Endothelial cell (in vitro differentiated cells): ENCODE results near the gene CAMK2G. TPM values are rescaled to one million over a fixed set of nuclear protein-coding genes. Genes with fewer than 3 reads are reported as not detected.

ENCODE experiments used
- DNase-seq: peaks from one replicate; pipeline ENCODE4 v3.0.0; 2021; ENCODE audit warnings: low spot score
- H3K27ac Mint-ChIP-seq: one replicate; pipeline ENCODE4 v1.8.0; 2021; ENCODE audit warnings: mixed read lengths, inconsistent platforms; ENCODE audit not compliant: unreplicated experiment
- H3K27me3 Mint-ChIP-seq: one replicate; pipeline ENCODE4 v1.8.0; 2021; ENCODE audit warnings: mild to moderate bottlenecking, moderate library complexity, mixed read lengths, inconsistent platforms; ENCODE audit not compliant: unreplicated experiment
- H3K36me3 Mint-ChIP-seq: one replicate; pipeline ENCODE4 v1.8.0; 2021; ENCODE audit warnings: mild to moderate bottlenecking, low read depth, mixed read lengths, inconsistent platforms; ENCODE audit not compliant: unreplicated experiment
- H3K4me1 Mint-ChIP-seq: one replicate; pipeline ENCODE4 v1.8.0; 2021; ENCODE audit warnings: mild to moderate bottlenecking, mixed read lengths, inconsistent platforms; ENCODE audit not compliant: unreplicated experiment
- H3K4me3 Mint-ChIP-seq: one replicate; pipeline ENCODE4 v1.8.0; 2021; ENCODE audit warnings: mild to moderate bottlenecking, mixed read lengths, inconsistent platforms; ENCODE audit not compliant: unreplicated experiment
- H3K9me3 Mint-ChIP-seq: one replicate; pipeline ENCODE4 v1.8.0; 2021; ENCODE audit warnings: mixed read lengths, inconsistent platforms; ENCODE audit not compliant: unreplicated experiment
- CTCF ChIP-seq: fragments of 200-600 bp; sonication (generic); IDR thresholded peaks from one replicate; pipeline ENCODE4 v1.5.0; 2021; ENCODE audit warnings: antibody characterized with exemption; ENCODE audit not compliant: unreplicated experiment
- total RNA-seq: library from RNA; stranded (reverse); fragmentation: NEBNext Ultra II Directional; extraction: Animal tissue kit (Norgen Biotek cat#: 25700); gene quantifications from one replicate; pipeline ENCODE4 v1.2.1, GENCODE V29; 2021; ENCODE audit not compliant: unreplicated experiment

CAMK2G gene
- total RNA-seq, 1 donor from 2014 or later: 27.7 TPM

- H3K27ac Mint-ChIP-seq: peak overlapping the region; percentile 75
- DNase-seq: no peak
- peaks cover 31% of the 10 kb centered on the region for H3K4me1 Mint-ChIP-seq
- no peaks in the 10 kb centered on the region for H3K9me3 Mint-ChIP-seq
- H3K4me3 Mint-ChIP-seq: peak overlapping the region; percentile 56
- H3K27me3 Mint-ChIP-seq: peaks cover 17% of the 10 kb centered on the region
- H3K36me3 Mint-ChIP-seq: peaks cover 24% of the 10 kb centered on the region
- no peak for TF ChIP-seq CTCF
These were observed 2.8 kb downstream of the CAMK2G start for GRCh38 chr10:73871295-73872189.

GRCh38 chr10:73868655-73869195 is 5.6 kb downstream of the CAMK2G start:
- Mint-ChIP-seq H3K36me3 (peaks cover 24% of the 10 kb centered on the region), H3K4me1 (peaks cover 49% of the 10 kb centered on the region), H3K4me3 (peak overlapping the region; percentile 7), H3K9me3 (no peaks in the 10 kb centered on the region), H3K27ac (no peak overlapping the region), H3K27me3 (peaks cover 21% of the 10 kb centered on the region)
- DNase-seq: no peak
- TF ChIP-seq CTCF: no peak

- TF ChIP-seq CTCF: no peak
- H3K27me3 Mint-ChIP-seq: peaks cover 21% of the 10 kb centered on the region
These were observed 6.3 kb downstream of the CAMK2G start for GRCh38 chr10:73867871-73868631.

GRCh38 chr10:73867126-73867807 is 7.1 kb downstream of the CAMK2G start:
- no peak overlapping the region for H3K4me3 Mint-ChIP-seq
- TF ChIP-seq CTCF: no peak
- H3K4me1 Mint-ChIP-seq: peaks cover 51% of the 10 kb centered on the region
- H3K27me3 Mint-ChIP-seq: peaks cover 16% of the 10 kb centered on the region
- no peaks in the 10 kb centered on the region for H3K9me3 Mint-ChIP-seq
- H3K36me3 Mint-ChIP-seq: peaks cover 19% of the 10 kb centered on the region
- peak overlapping the region; percentile 24 for H3K27ac Mint-ChIP-seq
- no peak for DNase-seq

More at GRCh38 chr10:73867871-73868631, 6.3 kb downstream of the CAMK2G start:
- Mint-ChIP-seq H3K36me3 (peaks cover 23% of the 10 kb centered on the region), H3K27ac (peak overlapping the region; percentile 24), H3K4me1 (peaks cover 49% of the 10 kb centered on the region), H3K4me3 (peak overlapping the region; percentile 7), H3K9me3 (no peaks in the 10 kb centered on the region)
- DNase-seq: no peak
